Fibroblast of mammary gland (primary cell): ENCODE data around the gene SRMS.

ENCODE experiments used
- DNase-seq: peaks from one replicate; pipeline ENCODE4 v3.0.0-alpha.2; 2010; ENCODE audit warnings: low read depth
- H3K4me3 ChIP-seq: 2 replicates; pipeline ENCODE4 v1.5.1; 2011; ENCODE audit warnings: low read depth, mild to moderate bottlenecking, low read length, moderate library complexity; ENCODE audit not compliant: control insufficient read depth
- TF ChIP-seq, protein P1 (sequence below): conservative IDR thresholded peaks from 2 replicates; pipeline ENCODE4 v1.5.1; 2011; ENCODE audit warnings: low read depth, low read length, inconsistent platforms; ENCODE audit not compliant: control insufficient read depth, insufficient read depth

SRMS gene

GRCh38 chr20:63543131-63543530 is 4.4 kb downstream of the SRMS start:
- no peak overlapping the region for H3K4me3 ChIP-seq
- TF ChIP-seq, protein P1, sequence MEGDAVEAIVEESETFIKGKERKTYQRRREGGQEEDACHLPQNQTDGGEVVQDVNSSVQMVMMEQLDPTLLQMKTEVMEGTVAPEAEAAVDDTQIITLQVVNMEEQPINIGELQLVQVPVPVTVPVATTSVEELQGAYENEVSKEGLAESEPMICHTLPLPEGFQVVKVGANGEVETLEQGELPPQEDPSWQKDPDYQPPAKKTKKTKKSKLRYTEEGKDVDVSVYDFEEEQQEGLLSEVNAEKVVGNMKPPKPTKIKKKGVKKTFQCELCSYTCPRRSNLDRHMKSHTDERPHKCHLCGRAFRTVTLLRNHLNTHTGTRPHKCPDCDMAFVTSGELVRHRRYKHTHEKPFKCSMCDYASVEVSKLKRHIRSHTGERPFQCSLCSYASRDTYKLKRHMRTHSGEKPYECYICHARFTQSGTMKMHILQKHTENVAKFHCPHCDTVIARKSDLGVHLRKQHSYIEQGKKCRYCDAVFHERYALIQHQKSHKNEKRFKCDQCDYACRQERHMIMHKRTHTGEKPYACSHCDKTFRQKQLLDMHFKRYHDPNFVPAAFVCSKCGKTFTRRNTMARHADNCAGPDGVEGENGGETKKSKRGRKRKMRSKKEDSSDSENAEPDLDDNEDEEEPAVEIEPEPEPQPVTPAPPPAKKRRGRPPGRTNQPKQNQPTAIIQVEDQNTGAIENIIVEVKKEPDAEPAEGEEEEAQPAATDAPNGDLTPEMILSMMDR, result no peak
- DNase-seq, result no peak

DNA sequence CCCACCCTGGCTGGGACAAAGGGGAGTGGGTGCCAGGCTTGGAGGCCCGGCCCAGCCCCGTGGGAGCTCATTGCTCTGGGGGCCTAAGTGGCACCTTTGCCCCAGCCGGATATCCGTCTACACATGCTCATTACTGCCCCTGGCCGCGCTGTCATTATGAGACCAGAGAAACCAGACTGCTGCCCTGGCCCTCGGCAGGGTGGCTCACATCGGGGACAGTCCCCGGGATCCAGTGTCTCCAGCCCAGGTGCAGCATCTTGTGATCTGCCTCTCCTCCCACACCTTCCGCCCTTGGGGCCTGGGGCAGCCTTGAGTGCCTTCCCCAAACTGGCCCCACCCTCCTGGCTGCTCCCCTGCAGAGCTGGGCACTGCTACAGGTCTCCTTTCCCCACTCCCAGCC is 4.9 kb downstream of the SRMS start:
- H3K4me3 ChIP-seq, result no peak overlapping the region
- no peak for DNase-seq
- TF ChIP-seq, protein P1, result no peak

DNA sequence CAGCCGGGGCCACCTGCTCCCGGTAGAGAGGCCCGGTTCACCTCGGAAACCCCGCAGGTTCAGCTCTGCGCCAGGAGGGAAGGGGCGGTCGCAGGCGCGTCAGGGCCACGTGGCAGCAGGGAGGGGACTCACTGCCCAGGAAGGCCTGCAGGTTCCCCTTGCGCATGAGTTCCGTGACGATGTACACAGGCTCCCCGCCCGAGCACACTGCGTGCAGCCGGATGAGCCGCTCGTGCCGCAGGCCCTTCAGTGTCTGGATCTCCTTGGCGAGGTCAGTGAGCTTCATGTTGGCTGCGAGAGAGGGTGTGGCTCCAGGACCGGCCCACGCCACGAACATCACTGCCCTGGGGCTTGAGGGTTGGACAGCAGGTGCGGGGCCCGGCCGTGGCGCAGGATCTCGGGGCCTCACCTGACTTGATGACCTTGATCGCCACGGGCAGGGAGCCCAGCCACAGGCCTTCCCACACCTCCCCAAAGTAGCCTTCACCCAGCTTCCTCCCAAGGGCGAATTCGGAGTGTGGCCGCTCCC is 5.5 kb downstream of the SRMS start:
- H3K4me3 ChIP-seq, result no peak overlapping the region
- TF ChIP-seq, protein P1, result no peak
- DNase-seq, result no peak

DNA sequence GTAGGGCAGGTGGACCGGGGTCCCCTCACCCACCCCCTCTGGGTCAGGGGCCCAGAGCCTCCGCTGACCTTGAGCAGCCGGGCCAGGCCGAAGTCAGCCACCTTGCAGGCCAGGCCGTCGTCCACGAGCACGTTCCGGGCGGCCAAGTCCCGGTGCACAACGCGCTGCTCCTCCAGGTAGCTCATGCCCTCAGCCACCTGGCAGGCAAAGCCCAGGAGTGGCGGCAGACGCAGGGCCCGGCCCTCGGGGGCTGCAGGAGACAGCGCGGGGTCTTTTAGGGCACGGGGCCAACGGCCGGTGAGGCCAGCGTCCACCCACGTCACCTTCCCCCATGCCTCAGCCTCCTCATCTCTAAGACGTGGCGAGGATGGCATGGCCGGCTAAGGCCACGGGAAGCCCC is 6.2 kb downstream of the SRMS start:
- H3K4me3 ChIP-seq, result no peak overlapping the region
- TF ChIP-seq, protein P1, result no peak
- no peak for DNase-seq

DNA sequence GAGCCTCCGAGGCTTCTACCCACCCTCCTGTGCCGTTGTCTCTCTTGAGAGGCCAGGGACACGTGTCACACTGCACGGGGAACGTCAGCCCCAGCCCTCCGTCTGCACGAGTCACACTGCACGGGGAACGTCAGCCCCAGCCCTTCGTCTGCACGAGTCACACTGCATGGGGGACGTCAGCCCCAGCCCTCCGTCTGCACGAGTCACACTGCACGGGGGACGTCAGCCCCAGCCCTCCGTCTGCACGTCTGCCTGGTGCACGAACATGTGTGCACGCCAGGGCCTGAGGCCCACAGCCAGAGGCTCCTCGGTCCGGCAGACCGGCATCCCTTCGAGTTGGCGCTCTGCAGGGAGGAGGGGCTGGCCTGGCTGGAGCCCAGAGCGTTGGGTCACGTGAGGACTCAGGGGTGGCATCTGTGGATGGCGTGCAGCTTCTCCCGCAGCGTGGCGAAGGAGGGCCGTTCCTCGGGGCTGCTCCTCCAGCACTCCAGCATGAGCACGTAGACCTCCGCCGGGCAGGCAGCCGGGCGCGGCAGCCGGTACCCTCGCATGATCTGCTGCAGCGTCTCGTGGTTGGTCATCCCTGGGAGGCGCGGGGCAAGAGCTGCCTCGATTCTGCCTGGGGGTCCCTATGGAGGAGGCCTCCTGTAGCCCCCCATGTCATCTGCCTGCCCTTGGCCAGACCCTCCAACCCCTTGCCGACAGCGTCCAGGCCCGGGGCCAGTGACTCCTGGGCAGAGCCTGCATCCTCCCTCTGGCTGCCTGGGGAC is 6.9 kb downstream of the SRMS start:
- TF ChIP-seq, protein P1, result no peak

DNA sequence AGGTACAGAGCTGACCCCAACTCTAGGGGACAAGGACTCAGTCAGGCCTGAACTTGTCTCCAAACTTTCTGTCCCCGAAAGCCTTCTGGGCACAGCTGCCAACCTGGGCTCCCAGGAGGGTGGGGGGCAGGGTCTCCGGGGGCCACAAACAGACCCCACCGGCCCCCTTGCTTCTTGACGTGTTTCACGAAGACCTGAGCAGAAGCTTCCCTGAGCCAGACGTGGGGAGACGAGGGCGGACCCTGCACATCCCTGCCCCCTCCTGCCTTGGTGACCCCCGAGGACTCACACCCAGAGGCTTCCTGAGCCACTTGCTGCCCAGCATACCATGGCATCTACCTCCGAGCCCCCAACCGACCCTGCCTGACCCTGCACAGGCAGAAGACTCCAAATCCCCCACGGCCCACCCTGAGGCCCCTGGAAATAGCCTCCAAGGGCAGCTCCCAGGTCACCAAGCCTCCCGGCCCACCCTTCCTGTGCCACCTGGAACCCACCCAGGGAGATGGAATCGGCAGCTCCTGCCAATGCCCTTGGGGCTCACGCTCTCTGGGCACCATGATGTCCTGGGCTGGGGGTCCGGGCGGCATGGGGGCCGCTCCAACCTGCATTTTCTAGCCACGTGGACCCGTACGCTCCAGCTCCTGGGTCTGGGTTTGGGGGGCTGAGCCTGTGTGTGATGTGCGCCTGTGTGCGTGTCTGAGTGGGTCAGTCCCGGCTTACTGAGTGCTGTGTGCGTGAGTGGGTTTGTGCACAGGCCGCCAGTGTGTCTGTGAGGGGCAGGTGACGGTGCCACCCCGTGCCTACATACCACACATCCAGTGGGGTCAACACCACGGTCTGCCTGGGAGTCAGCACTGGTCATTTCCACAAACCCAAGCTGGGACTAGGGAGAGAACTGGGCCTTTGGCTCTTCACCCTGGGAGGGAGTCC is 7.8 kb downstream of the SRMS start:
- DNase-seq, result no peak
- TF ChIP-seq, protein P1, result no peak

More for the DNA sequence above, 6.9 kb downstream of the SRMS start:
- no peak overlapping the region for H3K4me3 ChIP-seq
- peak; percentile 38 for DNase-seq

More for the DNA sequence above, 7.8 kb downstream of the SRMS start:
- no peak overlapping the region for H3K4me3 ChIP-seq
